Ovary (tissue), 3 donors: Measurements from ENCODE around the gene RPTOR.

Experiments used
- CTCF ChIP-seq, 3 donors: fragments of 450-650 bp in 2 of 3; fragments of 200-600 bp in 1 of 3; IDR thresholded peaks; one replicate each; pipeline versions ENCODE4 v1.5.1 to v1.8.0; 2016 to 2022; ENCODE audit warnings: antibody characterized with exemption in 3 of 3, mild to moderate bottlenecking in 1 of 3
- EP300 ChIP-seq: sonication (generic); formaldehyde crosslinking; IDR thresholded peaks from one replicate; pipeline ENCODE4 v1.6.1; 2017; ENCODE audit warnings: antibody characterized with exemption
- POLR2A ChIP-seq: fragments of 450-650 bp; IDR thresholded peaks from one replicate; pipeline ENCODE4 v1.6.1; 2017; ENCODE audit warnings: antibody characterized with exemption, mild to moderate bottlenecking, moderate library complexity
- donor health status: DM: no; HTN: no; CAD: no.

GRCh38 chr17:80970044-80970761 lies 425.6 kb downstream of the RPTOR start:
- TF ChIP-seq CTCF (IDR thresholded peaks at IDR 0.05) (peak; percentile 17 to 61 (median 41)), EP300 (no peak), POLR2A (no peak)
